SK-N-SH (cell line): ENCODE measurements around the gene AFM. TPM values are rescaled to one million over a fixed set of nuclear protein-coding genes. Genes with fewer than 3 reads are reported as not detected.

Experiments
- CTCF ChIA-PET: fragments of 300-600, 350-600 bp; formaldehyde crosslinking; extraction: SDS; loops from one replicate; lab custom pipeline; 2021; lab: Yijun Ruan, JAX
- POLR2A ChIA-PET: fragments of 350-600 bp; sonication (Branson Sonifier 250); formaldehyde crosslinking; extraction: SDS; loops from one replicate; lab custom pipeline; 2020; ENCODE audit warnings: antibody characterized with exemption, inconsistent platforms; lab: Yijun Ruan, JAX
- DNase-seq: peaks from one replicate; pipeline ENCODE4 v3.0.0; 2012
- H2AFZ ChIP-seq: fragments of 200-600 bp; sonication (generic); 2 replicates; pipeline ENCODE4 v1.8.1; 2016; ENCODE audit warnings: antibody characterized with exemption, mild to moderate bottlenecking, low read depth
- H3F3A ChIP-seq: fragments of 200-600 bp; sonication (generic); replicated peaks from 2 replicates; pipeline ENCODE3; 2016; ENCODE audit warnings: antibody characterized with exemption, mild to moderate bottlenecking; ENCODE audit not compliant: insufficient read depth
- H3K27ac ChIP-seq, 2 experiments: fragments of 200-500 bp in 1 of 2; fragments of 200-600 bp in 1 of 2; sonication (Bioruptor generic) in 1 of 2; sonication (generic), shearing (Covaris generic) in 1 of 2; 2 replicates each; pipeline versions ENCODE4 v1.5.1 to v1.6.1; 2014 to 2016; ENCODE audit warnings: low read depth in 2 of 2, inconsistent platforms in 1 of 2, low read length in 1 of 2, mild to moderate bottlenecking in 1 of 2, mixed read lengths in 1 of 2
- H3K27me3 ChIP-seq: fragments of 200-600 bp; sonication (generic), shearing (Covaris generic); 2 replicates; pipeline ENCODE4 v1.6.1; 2016; ENCODE audit warnings: mixed run types; ENCODE audit not compliant: insufficient read depth
- H3K36me3 ChIP-seq, 2 experiments: fragments of 200-500 bp in 1 of 2; fragments of 200-600 bp in 1 of 2; sonication (Bioruptor generic) in 1 of 2; sonication (generic) in 1 of 2; replicated peaks in 1 of 2; 2 replicates each; pipeline versions ENCODE3 to v1.5.1; 2014 to 2016; ENCODE audit warnings: low read length in 1 of 2, mild to moderate bottlenecking in 1 of 2; ENCODE audit not compliant: insufficient read depth in 2 of 2, control insufficient read depth in 1 of 2
- H3K4me1 ChIP-seq, 2 experiments: fragments of 200-500 bp in 1 of 2; fragments of 200-600 bp in 1 of 2; sonication (Bioruptor generic) in 1 of 2; sonication (generic), shearing (Covaris generic) in 1 of 2; 2 replicates each; pipeline versions ENCODE4 v1.5.1 to v1.6.1; 2014 to 2016; ENCODE audit warnings: low read depth in 1 of 2, low read length in 1 of 2, mixed run types in 1 of 2; ENCODE audit not compliant: insufficient read depth in 2 of 2, control insufficient read depth in 1 of 2
- H3K4me2 ChIP-seq: fragments of 200-600 bp; sonication (generic), shearing (Covaris generic); 2 replicates; pipeline ENCODE4 v1.6.1; 2017; ENCODE audit warnings: mixed run types
- H3K4me3 ChIP-seq, 2 experiments: fragments of 200-500 bp in 1 of 2; fragments of 200-600 bp in 1 of 2; sonication (Bioruptor generic) in 1 of 2; sonication (generic), shearing (Covaris generic) in 1 of 2; 2 replicates each; pipeline versions ENCODE4 v1.5.1 to v1.8.1; 2014 to 2016; ENCODE audit warnings: low read depth in 2 of 2, inconsistent platforms in 1 of 2, low read length in 1 of 2, mild to moderate bottlenecking in 1 of 2, mixed read lengths in 1 of 2, moderate library complexity in 1 of 2
- H3K79me2 ChIP-seq: fragments of 200-600 bp; sonication (generic); 2 replicates; pipeline ENCODE4 v1.8.1; 2017; ENCODE audit warnings: mild to moderate bottlenecking; ENCODE audit not compliant: insufficient read depth
- H3K9ac ChIP-seq: fragments of 200-600 bp; sonication (generic); 2 replicates; pipeline ENCODE4 v1.6.1; 2017; ENCODE audit warnings: mixed run types
- H3K9me2 ChIP-seq: fragments of 200-600 bp; sonication (generic); 2 replicates; pipeline ENCODE4 v1.6.1; 2017; ENCODE audit warnings: mixed run types
- H3K9me3 ChIP-seq: fragments of 200-600 bp; sonication (generic); 2 replicates; pipeline ENCODE4 v1.6.1; 2017; ENCODE audit warnings: mixed run types, mild to moderate bottlenecking, moderate library complexity
- H4K20me1 ChIP-seq: fragments of 200-600 bp; sonication (generic); 2 replicates; pipeline ENCODE4 v1.6.1; 2017; ENCODE audit warnings: mild to moderate bottlenecking, mixed run types; ENCODE audit not compliant: insufficient read depth
- CHD2 ChIP-seq: fragments of 150-350 bp; IDR thresholded peaks from 2 replicates; pipeline ENCODE4 v1.6.1; 2018; ENCODE audit warnings: low read length; ENCODE audit not compliant: partially characterized antibody
- EP300 ChIP-seq, 2 experiments: IDR thresholded peaks; 2 replicates each; pipeline versions ENCODE4 v1.4.0 to v1.6.1; 2012; ENCODE audit warnings: borderline replicate concordance in 1 of 2, low read depth in 1 of 2, low read length in 1 of 2
- EZH2phosphoT487 ChIP-seq: fragments of 200-600 bp; sonication (generic); IDR thresholded peaks from 2 replicates; pipeline ENCODE4 v1.6.1; 2017; ENCODE audit warnings: low read depth, mixed run types, mild to moderate bottlenecking, antibody characterized with exemption, moderate library complexity, borderline replicate concordance
- FOSL2 ChIP-seq: IDR thresholded peaks from 2 replicates; pipeline ENCODE4 v1.4.0; 2012; ENCODE audit warnings: low read depth, mild to moderate bottlenecking, moderate library complexity, borderline replicate concordance
- FOXJ3 ChIP-seq: sonication (generic); formaldehyde crosslinking; IDR thresholded peaks from 2 replicates; pipeline ENCODE4 v1.5.1; 2020; ENCODE audit warnings: mild to moderate bottlenecking, missing genetic modification reagents
- FOXM1 ChIP-seq: IDR thresholded peaks from 2 replicates; pipeline ENCODE4 v1.4.0; 2012; ENCODE audit warnings: low read depth, mild to moderate bottlenecking
- GABPA ChIP-seq: IDR thresholded peaks from 2 replicates; pipeline ENCODE4 v1.4.0; 2012; ENCODE audit warnings: low read depth, mild to moderate bottlenecking
- GATA2 ChIP-seq: sonication (generic); formaldehyde crosslinking; IDR thresholded peaks from 2 replicates; pipeline ENCODE4 v1.5.0; 2020; ENCODE audit warnings: mild to moderate bottlenecking, missing genetic modification reagents
- IRF3 ChIP-seq: fragments of 150-350 bp; IDR thresholded peaks from 2 replicates; pipeline ENCODE4 v1.6.1; 2016; ENCODE audit warnings: mild to moderate bottlenecking, low read depth, low read length
- MXI1 ChIP-seq: IDR thresholded peaks from 2 replicates; pipeline ENCODE4 v1.6.1; 2012; ENCODE audit warnings: mild to moderate bottlenecking, low read depth, low read length, improper control_type of control experiment
- NFIC ChIP-seq: IDR thresholded peaks from 2 replicates; pipeline ENCODE4 v1.4.0; 2012; ENCODE audit warnings: borderline replicate concordance
- POLR2AphosphoS5 ChIP-seq: IDR thresholded peaks from 2 replicates; pipeline ENCODE4 v1.6.1; 2012; ENCODE audit warnings: low read depth, low read length
- RAD21 ChIP-seq: IDR thresholded peaks from 2 replicates; pipeline ENCODE4 v1.6.1; 2012; ENCODE audit warnings: mild to moderate bottlenecking, low read length
- REST ChIP-seq: IDR thresholded peaks from 2 replicates; pipeline ENCODE4 v1.6.1; 2012; ENCODE audit warnings: mild to moderate bottlenecking, low read depth, low read length, moderate library complexity
- TEAD4 ChIP-seq: IDR thresholded peaks from 2 replicates; pipeline ENCODE4 v1.4.0; 2012; ENCODE audit warnings: mild to moderate bottlenecking, borderline replicate concordance; ENCODE audit not compliant: insufficient read depth
- USF2 ChIP-seq: fragments of 150-350 bp; IDR thresholded peaks from 2 replicates; pipeline ENCODE4 v1.6.1; 2017; ENCODE audit warnings: antibody characterized with exemption, low read length, low read depth, borderline replicate concordance
- YY1 ChIP-seq: IDR thresholded peaks from 2 replicates; pipeline ENCODE4 v1.4.0; 2012; ENCODE audit warnings: low read depth, mild to moderate bottlenecking
- WGBS: methylation state at CpG from one replicate; pipeline ENCODE4 v1.1.6; 2017; ENCODE audit warnings: low lambda C conversion rate; 5-methylcytosine and 5-hydroxymethylcytosine counted together
- polyA plus RNA-seq, 3 experiments: library from polyadenylated mRNA; depleted of rRNA; stranded (reverse); fragments of >200 nt; gene quantifications; 2 replicates each; pipeline ENCODE4 v1.2.3, GENCODE V29; 2012

AFM gene, protein sequence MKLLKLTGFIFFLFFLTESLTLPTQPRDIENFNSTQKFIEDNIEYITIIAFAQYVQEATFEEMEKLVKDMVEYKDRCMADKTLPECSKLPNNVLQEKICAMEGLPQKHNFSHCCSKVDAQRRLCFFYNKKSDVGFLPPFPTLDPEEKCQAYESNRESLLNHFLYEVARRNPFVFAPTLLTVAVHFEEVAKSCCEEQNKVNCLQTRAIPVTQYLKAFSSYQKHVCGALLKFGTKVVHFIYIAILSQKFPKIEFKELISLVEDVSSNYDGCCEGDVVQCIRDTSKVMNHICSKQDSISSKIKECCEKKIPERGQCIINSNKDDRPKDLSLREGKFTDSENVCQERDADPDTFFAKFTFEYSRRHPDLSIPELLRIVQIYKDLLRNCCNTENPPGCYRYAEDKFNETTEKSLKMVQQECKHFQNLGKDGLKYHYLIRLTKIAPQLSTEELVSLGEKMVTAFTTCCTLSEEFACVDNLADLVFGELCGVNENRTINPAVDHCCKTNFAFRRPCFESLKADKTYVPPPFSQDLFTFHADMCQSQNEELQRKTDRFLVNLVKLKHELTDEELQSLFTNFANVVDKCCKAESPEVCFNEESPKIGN
- polyA plus RNA-seq (2012; rRNA removed) = not detected in 2 replicates
- polyA plus RNA-seq (2012; cell fraction: cytosol; rRNA removed) = not detected in 2 replicates
- polyA plus RNA-seq (2012; cell fraction: nucleus; rRNA removed) = not detected in 2 replicates

- no peaks in the 10 kb centered on the region for H4K20me1 ChIP-seq
- H3K9ac ChIP-seq = no peak within 1 kb of the TSS
- POLR2A ChIA-PET = no interaction called here
- no peak within 1 kb of the TSS for H3K27ac ChIP-seq
- H3K4me3 ChIP-seq = no peak within 1 kb of the TSS
- H3K79me2 ChIP-seq = no peaks in the 10 kb centered on the region
- H3K4me1 ChIP-seq = no peaks in the 10 kb centered on the region
- no peaks in the 10 kb centered on the region for H3K36me3 ChIP-seq
- H3F3A ChIP-seq = no peaks in the 10 kb centered on the region
- H3K9me3 ChIP-seq = no peaks in the 10 kb centered on the region
- no peak for DNase-seq
- no peak within 1 kb of the TSS for H2AFZ ChIP-seq
- no peak for TF ChIP-seq YY1
- TF ChIP-seq EZH2phosphoT487 = no peak
- TF ChIP-seq IRF3 = no peak
- TF ChIP-seq MXI1 = no peak
- TF ChIP-seq REST = no peak
- TF ChIP-seq GATA2 (CRISPR knock-in tag) = no peak
- no peak for TF ChIP-seq CHD2
- no peak for TF ChIP-seq RAD21
- no peak for TF ChIP-seq FOSL2
- TF ChIP-seq GABPA = no peak
- no peak for TF ChIP-seq EP300 (IDR thresholded peaks at IDR 0.05; ENCODE audit: borderline replicate concordance in 1 of 2, low read depth in 1 of 2, low read length in 1 of 2)
- TF ChIP-seq NFIC = no peak
- TF ChIP-seq USF2 = no peak
- TF ChIP-seq POLR2AphosphoS5 = no peak
- TF ChIP-seq TEAD4 = no peak
- no peak for TF ChIP-seq FOXJ3 (CRISPR knock-in tag)
- TF ChIP-seq FOXM1 = no peak
- TF ChIP-seq, all 33 proteins: peak for 0
- H3K9me2 ChIP-seq = no peaks in the 10 kb centered on the region
- 5% methylated on average over 2 of the region's 2 CpGs for WGBS
- CTCF ChIA-PET = no interaction called here
- no peak within 1 kb of the TSS for H3K4me2 ChIP-seq
- H3K27me3 ChIP-seq = peaks cover 4% of the 10 kb centered on the region; the same call in 1 of the 2 replicates
These were observed at the start of gene AFM for GRCh38 chr4:73481358-73481757. Gene AFM, plus strand, starts transcription at chr4:73481745. Its CDS starts 31 bp downstream, at chr4:73481776.
